ENCODE data around the gene MTA2.

- TF ChIP-seq, protein P1, sequence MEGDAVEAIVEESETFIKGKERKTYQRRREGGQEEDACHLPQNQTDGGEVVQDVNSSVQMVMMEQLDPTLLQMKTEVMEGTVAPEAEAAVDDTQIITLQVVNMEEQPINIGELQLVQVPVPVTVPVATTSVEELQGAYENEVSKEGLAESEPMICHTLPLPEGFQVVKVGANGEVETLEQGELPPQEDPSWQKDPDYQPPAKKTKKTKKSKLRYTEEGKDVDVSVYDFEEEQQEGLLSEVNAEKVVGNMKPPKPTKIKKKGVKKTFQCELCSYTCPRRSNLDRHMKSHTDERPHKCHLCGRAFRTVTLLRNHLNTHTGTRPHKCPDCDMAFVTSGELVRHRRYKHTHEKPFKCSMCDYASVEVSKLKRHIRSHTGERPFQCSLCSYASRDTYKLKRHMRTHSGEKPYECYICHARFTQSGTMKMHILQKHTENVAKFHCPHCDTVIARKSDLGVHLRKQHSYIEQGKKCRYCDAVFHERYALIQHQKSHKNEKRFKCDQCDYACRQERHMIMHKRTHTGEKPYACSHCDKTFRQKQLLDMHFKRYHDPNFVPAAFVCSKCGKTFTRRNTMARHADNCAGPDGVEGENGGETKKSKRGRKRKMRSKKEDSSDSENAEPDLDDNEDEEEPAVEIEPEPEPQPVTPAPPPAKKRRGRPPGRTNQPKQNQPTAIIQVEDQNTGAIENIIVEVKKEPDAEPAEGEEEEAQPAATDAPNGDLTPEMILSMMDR (IDR thresholded peaks at IDR 0.05; ENCODE audit: poor library complexity, severe bottlenecking), result no peak
- TF ChIP-seq, protein P2, sequence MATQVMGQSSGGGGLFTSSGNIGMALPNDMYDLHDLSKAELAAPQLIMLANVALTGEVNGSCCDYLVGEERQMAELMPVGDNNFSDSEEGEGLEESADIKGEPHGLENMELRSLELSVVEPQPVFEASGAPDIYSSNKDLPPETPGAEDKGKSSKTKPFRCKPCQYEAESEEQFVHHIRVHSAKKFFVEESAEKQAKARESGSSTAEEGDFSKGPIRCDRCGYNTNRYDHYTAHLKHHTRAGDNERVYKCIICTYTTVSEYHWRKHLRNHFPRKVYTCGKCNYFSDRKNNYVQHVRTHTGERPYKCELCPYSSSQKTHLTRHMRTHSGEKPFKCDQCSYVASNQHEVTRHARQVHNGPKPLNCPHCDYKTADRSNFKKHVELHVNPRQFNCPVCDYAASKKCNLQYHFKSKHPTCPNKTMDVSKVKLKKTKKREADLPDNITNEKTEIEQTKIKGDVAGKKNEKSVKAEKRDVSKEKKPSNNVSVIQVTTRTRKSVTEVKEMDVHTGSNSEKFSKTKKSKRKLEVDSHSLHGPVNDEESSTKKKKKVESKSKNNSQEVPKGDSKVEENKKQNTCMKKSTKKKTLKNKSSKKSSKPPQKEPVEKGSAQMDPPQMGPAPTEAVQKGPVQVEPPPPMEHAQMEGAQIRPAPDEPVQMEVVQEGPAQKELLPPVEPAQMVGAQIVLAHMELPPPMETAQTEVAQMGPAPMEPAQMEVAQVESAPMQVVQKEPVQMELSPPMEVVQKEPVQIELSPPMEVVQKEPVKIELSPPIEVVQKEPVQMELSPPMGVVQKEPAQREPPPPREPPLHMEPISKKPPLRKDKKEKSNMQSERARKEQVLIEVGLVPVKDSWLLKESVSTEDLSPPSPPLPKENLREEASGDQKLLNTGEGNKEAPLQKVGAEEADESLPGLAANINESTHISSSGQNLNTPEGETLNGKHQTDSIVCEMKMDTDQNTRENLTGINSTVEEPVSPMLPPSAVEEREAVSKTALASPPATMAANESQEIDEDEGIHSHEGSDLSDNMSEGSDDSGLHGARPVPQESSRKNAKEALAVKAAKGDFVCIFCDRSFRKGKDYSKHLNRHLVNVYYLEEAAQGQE (IDR thresholded peaks at IDR 0.05; ENCODE audit: borderline replicate concordance), result no peak
- TF ChIP-seq EP300 (conservative IDR thresholded peaks at IDR 0.05; ENCODE audit: poor library complexity, severe bottlenecking), result no peak
Measured at GRCh38 chr11:62575156-62575555, 26.5 kb downstream of the MTA2 start.
